GM21360 (cell line): ENCODE data around the gene FMNL2.
"Not testable (repeated sequence)": the region's sequence is repeated elsewhere in the genome, so short reads cannot be mapped to it uniquely, and the experiment has no call there.

Experiments
- ATAC-seq: cut with Tn5 transposase; IDR thresholded peaks from one replicate; pipeline ENCODE4 v1.9.1; 2021; ENCODE audit warnings: mild to moderate bottlenecking, moderate library complexity; ENCODE audit not compliant: unreplicated experiment

FMNL2 gene

DNA sequence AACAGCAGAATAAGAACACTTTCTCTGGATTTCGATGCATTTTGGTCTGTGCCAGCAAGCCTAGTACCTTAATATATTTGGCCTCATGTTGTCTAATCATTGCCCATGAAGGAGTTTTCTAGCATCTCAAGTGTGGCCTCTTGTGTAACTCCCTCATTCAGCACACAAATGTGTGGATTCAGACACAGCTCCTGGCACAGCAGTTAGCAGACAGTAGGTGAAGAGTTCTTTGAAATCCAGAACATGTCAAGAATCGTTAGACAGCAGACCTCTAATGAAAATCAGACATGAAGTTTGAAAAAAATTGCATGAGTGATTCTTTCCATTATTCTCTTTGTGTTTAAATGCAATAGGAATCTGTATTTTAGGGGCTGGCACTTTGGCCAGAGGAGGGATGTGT is 177.0 kb downstream of the FMNL2 start:
- ATAC-seq, result no peak

DNA sequence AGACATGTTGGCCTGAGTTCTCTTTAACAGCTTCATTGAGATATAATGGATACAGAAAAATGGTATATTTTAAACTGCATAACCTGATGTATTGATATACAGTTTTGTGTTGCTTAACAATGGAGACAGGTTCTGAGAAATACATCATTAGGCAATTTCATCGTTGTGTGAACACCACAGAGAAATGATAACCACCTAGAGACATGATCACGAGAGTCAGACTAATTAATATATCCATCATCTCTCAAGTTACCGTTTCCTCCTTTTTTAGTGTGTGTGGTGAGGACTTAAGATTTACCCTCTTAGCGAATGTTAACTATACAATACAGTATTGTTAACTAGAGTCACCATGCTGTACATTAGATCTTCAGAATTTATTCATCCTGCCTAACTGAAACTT is 178.1 kb downstream of the FMNL2 start:
- no peak for ATAC-seq

DNA sequence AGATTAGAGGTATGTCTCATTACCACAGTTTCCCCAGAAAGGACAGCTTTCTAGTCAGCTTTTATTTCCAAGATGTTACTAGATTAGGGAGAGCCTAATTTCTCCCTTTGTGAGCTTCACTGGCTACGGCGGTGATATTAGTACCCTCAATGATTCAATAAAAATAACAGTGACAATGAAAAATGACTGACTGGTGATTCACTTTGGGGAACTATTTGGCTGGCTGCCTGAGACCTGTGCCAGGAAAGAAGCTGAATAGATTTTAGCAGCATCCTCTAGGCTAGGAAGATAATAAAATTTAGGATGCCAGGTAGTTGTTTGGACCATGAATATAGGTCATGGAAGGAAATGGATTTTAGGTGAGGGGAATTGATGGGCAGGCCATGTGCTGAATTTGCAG is 178.7 kb downstream of the FMNL2 start:
- ATAC-seq, result no peak

GRCh38 chr2:152518034-152518433 is 183.1 kb downstream of the FMNL2 start:
- ATAC-seq, result no peak

DNA sequence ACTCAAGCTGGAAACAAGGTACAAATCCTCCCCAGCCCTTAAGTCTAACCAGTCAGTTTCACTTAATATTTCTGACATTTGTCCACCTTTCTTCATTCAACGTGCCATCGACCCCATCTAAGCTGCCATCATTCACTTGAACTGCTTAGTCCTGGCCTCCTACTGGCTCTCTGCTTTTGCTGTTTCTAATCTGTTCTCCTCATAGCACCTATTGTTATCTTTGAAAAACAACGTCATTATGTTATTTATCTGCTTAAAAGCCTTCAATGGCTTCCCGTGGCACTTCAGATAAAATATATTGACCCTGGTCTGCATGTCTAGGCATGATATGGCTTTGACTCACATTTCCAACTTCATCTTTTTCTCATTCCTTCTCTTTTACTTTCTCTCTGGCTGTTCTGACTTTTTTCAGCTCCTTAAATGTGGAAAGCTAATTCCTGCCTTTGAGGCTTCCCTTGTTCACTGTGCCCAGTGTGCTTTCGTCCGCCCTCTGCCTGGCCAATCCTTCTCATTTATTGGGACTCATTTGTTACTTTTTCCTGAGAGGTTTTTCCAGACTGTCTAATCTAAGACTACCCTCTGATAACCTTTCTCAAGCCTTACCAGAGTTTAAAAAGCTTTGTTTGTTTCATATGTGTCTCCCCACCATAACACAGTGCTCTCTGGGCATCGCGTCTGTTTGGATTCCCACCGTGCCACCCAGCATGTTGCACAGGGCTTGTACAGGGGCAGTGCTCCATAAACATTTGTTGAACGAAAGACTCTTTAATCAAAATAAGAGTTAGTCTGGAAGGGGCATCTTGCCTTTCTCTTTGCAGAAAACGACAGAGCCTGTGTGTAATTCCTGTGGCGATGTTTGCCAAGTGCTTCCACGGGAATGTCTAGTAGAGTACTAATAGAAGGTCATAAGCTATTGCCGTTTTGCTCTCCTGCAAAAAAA is 183.9 kb downstream of the FMNL2 start:
- ATAC-seq, result no peak

DNA sequence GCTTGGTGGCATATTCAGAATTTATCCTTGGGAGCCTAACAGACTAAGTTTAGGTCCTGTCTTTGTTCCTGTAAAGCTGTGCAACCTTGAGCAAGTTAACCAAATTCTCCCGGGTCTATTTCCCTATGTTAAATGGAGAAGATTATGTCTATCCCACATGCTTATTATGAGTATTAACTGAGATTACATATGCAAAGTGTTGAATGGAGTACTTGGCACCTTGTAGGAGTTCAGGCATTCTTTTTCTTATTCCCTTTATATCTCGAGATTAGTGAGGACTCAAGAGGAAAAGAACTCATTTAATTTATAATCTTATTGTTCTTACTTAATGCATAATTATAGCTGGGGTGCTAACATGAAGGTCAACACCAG is 184.6 kb downstream of the FMNL2 start:
- no peak for ATAC-seq

GRCh38 chr2:152520759-152521158 is 185.8 kb downstream of the FMNL2 start:
- ATAC-seq, result no peak

DNA sequence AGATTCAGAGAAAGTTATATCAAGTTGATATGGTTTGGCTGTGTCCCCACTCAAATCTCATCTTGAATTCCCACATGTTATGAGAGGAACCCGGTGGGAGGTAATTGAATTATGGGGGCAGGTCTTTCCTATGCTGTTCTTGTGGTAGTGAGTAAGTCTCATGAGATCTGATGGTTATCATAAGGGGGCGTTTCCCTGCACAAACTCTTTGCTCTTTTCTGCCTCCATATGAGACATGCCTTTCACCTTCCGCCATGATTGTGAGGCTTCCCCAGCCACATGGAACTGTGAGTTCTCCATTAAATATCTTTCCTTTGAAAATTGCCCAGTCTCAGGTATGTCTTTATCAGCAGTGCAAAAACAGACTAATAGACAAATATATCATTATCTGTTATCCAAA is 187.5 kb downstream of the FMNL2 start:
- ATAC-seq, result not testable (repeated sequence)

- ATAC-seq, result no peak
These were observed 188.1 kb downstream of the FMNL2 start for GRCh38 chr2:152523091-152523490.

DNA sequence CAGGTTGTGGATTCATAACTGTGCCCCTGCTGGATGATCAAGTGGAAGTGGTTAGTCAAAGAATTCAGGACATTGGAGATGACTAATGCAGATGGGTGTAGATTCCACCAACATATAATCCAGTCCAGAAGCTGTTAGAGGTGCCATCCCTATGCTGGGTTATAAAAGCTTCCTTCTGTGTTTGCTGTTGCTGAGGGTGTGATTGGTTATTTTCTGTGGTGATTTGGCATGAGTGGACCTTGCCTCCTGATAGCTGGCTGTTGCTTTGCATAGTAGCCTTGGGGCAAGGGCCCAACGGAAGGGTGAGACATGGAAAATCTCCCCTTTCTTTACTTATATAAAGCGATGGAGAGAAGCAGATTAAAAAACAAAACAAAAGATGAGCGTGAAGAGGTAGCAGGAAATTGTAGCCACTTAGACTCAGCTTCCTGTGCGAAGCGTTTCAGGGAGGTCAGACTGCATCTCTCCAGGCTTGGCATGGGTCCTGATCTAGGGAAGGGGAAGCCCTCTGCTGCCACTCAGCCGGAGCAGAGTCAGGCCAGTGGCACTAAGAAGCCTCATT is 190.4 kb downstream of the FMNL2 start:
- no peak for ATAC-seq

GRCh38 chr2:152529420-152530115 is 194.6 kb downstream of the FMNL2 start:
- no peak for ATAC-seq

DNA sequence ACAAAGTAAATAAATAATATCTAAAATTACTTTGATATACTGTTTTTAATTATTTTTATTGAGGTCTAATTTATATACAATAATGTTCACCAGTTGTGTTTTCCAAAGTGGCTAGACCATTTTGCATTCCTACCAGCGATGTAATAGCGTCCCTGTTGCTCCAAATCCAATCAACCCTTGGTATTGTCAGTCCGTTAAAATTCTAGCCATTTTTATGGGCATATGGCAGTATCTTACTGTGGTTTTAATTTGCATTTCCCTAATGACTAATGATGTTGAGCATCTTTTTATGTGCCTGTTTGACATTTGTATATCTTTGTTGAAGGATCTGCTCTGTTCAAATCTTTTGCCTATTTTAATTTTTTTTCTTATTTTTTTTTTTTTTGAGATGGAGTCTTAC is 197.3 kb downstream of the FMNL2 start:
- no peak for ATAC-seq

DNA sequence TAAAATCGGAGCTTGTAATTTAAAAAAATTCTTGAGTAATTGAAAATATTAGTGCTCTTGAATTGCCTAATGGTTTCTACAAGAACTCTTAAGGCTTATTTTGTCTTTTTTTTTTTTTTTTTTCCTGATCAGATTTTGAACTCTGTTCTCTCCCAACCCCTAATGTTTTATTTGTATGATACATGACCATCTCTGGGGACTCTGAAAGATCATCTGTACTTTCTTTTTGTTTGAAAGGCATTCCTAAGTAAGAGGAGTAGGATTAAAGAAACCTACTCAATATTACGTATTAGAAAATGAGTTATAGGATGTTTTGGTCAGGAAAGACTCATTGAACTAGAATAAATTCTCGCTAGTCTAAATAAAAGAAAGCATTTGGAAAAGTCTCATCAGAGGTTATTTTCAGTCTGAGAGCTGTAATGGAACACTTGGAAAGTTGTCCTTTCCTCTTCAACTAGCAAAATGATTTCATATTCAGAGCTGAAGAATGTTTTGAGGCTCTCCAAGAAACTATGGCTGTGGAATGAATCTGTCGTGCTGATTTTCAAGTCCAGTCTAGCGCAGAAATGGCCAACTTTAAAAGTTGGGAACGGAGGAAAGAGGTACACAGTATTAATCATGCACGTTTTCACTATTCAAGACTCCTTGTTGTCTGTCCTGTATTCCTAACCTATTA is 199.6 kb downstream of the FMNL2 start:
- ATAC-seq, result no peak

DNA sequence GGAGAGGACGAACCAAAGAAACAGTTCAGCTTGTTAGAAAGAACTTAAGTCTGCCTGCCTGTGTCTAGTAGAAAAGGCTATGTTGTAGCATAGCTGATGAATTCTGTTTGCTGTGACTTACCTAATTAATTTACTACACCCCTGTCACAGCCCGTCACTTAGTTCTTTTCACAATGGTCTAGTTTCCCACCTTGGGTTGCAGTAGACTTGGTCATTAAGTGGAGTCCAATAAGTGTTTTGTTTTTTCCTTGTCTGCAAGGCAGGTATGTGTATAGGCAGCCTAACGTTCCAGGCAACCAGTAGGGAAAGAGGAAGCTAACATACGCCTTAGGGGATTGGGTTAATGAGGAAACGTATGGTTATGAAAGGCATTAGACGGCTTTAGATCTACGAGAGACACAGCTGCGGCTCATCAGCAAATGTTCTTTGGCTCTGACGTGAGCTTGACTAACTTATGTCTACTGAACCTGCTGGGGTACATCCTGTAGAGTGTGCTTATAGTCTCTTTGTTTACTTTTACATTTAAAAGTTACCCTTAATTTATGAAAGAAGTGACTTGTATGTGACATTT is 202.2 kb downstream of the FMNL2 start:
- ATAC-seq, result no peak

- ATAC-seq, result no peak
These were observed 204.4 kb downstream of the FMNL2 start for GRCh38 chr2:152539424-152539823.

DNA sequence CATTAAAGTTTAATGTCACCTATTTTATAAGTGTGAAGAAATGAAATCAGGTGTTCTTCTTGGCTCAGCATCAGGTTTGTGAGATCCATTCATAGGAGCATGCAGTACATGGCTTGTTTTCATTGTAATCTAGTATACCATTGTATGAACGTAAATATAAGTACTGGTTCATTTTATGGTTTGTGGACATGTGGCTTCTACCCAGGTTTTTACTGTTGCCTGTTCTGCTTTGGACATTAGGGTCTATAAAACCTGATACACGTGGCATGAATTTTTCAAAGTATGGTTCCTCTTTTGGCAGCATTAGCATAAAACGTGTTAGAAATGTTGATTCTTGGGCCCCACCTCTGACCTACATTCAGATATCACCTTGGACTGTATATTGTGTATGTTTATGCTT is 206.7 kb downstream of the FMNL2 start:
- no peak for ATAC-seq

DNA sequence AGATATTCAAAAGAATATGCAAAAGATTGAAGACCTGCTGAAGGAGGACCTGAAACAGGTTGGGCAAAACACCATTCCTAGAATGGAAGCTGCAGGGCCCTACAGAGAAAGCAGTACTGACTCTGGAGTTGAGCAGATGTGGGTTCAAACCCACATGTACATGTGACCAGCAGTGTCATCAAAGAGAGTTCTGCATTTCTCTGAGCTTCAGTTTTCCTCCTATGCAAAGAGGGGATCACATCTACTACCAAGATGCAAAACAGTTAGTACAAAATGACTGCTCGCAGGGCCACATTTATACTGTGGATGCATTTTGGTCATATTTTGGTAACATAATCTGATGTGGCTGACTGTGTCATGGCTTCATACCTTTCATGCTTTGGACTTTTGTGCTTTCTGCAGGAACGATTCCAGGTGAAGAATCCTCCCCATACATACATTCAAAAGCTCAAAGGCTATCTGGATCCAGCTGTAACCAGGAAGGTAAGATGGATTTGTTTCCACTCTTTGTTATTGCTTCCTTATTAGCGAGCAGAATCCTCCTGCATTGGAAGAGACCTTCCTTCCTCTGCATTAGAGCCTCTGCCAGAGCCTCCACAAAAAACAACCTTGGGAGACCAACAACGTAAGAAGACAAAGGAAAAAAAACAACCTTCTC is 207.5 kb downstream of the FMNL2 start:
- ATAC-seq, result no peak

- ATAC-seq, result no peak
These were observed 208.1 kb downstream of the FMNL2 start for GRCh38 chr2:152542995-152543481.

DNA sequence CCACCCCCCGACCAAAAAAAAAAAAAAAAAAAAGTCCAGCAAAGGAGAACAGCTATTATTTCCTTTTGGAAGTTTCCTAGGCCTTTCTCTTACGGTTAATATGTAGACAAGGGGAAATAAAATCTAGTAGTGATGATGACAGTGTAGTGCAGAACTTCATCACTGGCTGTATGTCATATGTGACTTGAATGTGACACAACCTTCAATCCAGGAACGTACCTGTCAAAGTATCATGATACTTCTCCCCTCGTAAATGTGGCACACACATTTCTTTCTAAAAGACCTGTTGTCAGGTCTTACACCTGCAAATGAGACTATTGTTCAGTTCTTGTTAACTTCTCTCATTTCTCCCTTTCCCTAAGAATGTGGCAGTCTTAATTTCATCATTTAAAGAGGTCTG is 208.7 kb downstream of the FMNL2 start:
- no peak for ATAC-seq

GRCh38 chr2:152544638-152545037 is 209.7 kb downstream of the FMNL2 start:
- ATAC-seq, result no peak
